ENCODE results near the gene ADCY5.

Gene ADCY5

GRCh38 chr3:123392368-123392767 lies 56.5 kb downstream of the ADCY5 start:
- TF ChIP-seq EZH2 (IDR thresholded peaks at IDR 0.05; ENCODE audit: borderline replicate concordance, low read length) = no peak
- TF ChIP-seq, protein P1, sequence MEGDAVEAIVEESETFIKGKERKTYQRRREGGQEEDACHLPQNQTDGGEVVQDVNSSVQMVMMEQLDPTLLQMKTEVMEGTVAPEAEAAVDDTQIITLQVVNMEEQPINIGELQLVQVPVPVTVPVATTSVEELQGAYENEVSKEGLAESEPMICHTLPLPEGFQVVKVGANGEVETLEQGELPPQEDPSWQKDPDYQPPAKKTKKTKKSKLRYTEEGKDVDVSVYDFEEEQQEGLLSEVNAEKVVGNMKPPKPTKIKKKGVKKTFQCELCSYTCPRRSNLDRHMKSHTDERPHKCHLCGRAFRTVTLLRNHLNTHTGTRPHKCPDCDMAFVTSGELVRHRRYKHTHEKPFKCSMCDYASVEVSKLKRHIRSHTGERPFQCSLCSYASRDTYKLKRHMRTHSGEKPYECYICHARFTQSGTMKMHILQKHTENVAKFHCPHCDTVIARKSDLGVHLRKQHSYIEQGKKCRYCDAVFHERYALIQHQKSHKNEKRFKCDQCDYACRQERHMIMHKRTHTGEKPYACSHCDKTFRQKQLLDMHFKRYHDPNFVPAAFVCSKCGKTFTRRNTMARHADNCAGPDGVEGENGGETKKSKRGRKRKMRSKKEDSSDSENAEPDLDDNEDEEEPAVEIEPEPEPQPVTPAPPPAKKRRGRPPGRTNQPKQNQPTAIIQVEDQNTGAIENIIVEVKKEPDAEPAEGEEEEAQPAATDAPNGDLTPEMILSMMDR (IDR thresholded peaks at IDR 0.05; ENCODE audit: low read length) = no peak
- Histone ChIP-seq H4K20me1 (ENCODE audit: insufficient read depth, low read length) (no peaks in the 10 kb centered on the region), H3K4me2 (ENCODE audit: low read length) (no peak overlapping the region), H3K27me3 (ENCODE audit: insufficient read depth, low read length) (0 out of 2 replicates have a peak, but pooled peaks cover 9% of the 10 kb centered on the region), H3K9me2 (ENCODE audit: low read depth, low read length) (no peaks in the 10 kb centered on the region), H3K9me3 (ENCODE audit: low read length) (no peaks in the 10 kb centered on the region), H3K4me1 (ENCODE audit: insufficient read depth, low read length, severe bottlenecking) (no peaks in the 10 kb centered on the region), H3K27ac (ENCODE audit: low read depth, low read length, poor library complexity, severe bottlenecking) (no peak overlapping the region), H3K9ac (ENCODE audit: low read length) (no peak overlapping the region), H3K79me2 (ENCODE audit: insufficient read depth, low read length) (no peaks in the 10 kb centered on the region), H2AFZ (ENCODE audit: low read length) (no peak overlapping the region), H3K4me3 (ENCODE audit: low read depth, low read length, poor library complexity, severe bottlenecking) (no peak overlapping the region), H3F3A (ENCODE audit: insufficient read depth, low read length) (no peaks in the 10 kb centered on the region), H3K36me3 (ENCODE audit: insufficient read depth, low read length) (no peaks in the 10 kb centered on the region)

DNA sequence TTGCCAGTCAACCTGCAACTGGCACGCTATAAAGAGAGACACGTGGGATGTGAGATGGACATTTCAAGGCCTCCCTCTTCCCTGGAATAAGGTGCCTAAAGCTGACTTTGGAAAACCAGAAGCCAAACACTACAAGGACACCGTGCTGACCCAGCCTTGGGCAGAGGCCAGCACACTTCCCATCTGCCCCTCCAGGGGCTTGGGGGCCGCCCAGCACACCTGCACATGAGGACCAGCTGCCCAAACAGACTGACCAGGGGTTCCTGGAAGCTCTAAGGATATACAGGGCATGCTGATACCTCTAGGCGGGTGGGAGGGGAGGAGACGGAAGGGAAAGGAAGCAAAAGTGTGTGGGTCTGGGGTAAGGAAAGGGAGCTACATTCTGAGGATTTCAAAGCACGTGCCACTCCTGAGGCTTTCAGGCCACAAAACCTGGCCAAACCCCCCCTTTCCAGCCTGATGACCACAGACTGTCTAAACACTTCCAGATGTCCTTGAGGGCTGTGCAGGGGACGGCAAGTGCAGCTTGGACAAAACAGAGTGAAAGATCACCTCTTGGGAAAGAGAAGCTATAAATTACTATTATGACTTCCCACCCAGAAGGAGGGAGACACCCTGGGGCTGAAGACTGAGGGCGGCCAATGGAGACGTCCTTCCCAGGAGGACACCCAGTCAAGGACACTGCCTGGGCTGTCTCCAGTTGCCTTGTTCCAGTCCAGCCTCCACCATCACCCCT lies 57.9 kb downstream of the ADCY5 start:
- H3K79me2 ChIP-seq (ENCODE audit: insufficient read depth, low read length) = no peaks in the 10 kb centered on the region
- no peak overlapping the region for H3K4me3 ChIP-seq (ENCODE audit: low read depth, low read length, poor library complexity, severe bottlenecking)
- no peaks in the 10 kb centered on the region for H3K36me3 ChIP-seq (ENCODE audit: insufficient read depth, low read length)
- no peak overlapping the region for H3K27ac ChIP-seq (ENCODE audit: low read depth, low read length, poor library complexity, severe bottlenecking)
- H3K27me3 ChIP-seq (ENCODE audit: insufficient read depth, low read length) = 0 out of 2 replicates have a peak, but pooled peaks cover 9% of the 10 kb centered on the region
- H3K9me2 ChIP-seq (ENCODE audit: low read depth, low read length) = no peaks in the 10 kb centered on the region
- no peak overlapping the region for H3K4me2 ChIP-seq (ENCODE audit: low read length)
- no peaks in the 10 kb centered on the region for H3K9me3 ChIP-seq (ENCODE audit: low read length)
- no peak overlapping the region for H3K9ac ChIP-seq (ENCODE audit: low read length)
- no peak for TF ChIP-seq EZH2 (IDR thresholded peaks at IDR 0.05; ENCODE audit: borderline replicate concordance, low read length)
- TF ChIP-seq, protein P1 (IDR thresholded peaks at IDR 0.05; ENCODE audit: low read length) = no peak
- no peaks in the 10 kb centered on the region for H3K4me1 ChIP-seq (ENCODE audit: insufficient read depth, low read length, severe bottlenecking)
- no peaks in the 10 kb centered on the region for H4K20me1 ChIP-seq (ENCODE audit: insufficient read depth, low read length)
- no peak overlapping the region for H2AFZ ChIP-seq (ENCODE audit: low read length)
- H3F3A ChIP-seq (ENCODE audit: insufficient read depth, low read length) = no peaks in the 10 kb centered on the region

- H3K79me2 ChIP-seq (ENCODE audit: insufficient read depth, low read length) = no peaks in the 10 kb centered on the region
- TF ChIP-seq, protein P1 (IDR thresholded peaks at IDR 0.05; ENCODE audit: low read length) = no peak
- no peak for TF ChIP-seq EZH2 (IDR thresholded peaks at IDR 0.05; ENCODE audit: borderline replicate concordance, low read length)
- no peaks in the 10 kb centered on the region for H3K9me2 ChIP-seq (ENCODE audit: low read depth, low read length)
- 0 out of 2 replicates have a peak, but pooled peaks cover 9% of the 10 kb centered on the region for H3K27me3 ChIP-seq (ENCODE audit: insufficient read depth, low read length)
- no peaks in the 10 kb centered on the region for H3K9me3 ChIP-seq (ENCODE audit: low read length)
- no peaks in the 10 kb centered on the region for H3K4me1 ChIP-seq (ENCODE audit: insufficient read depth, low read length, severe bottlenecking)
- no peak overlapping the region for H3K27ac ChIP-seq (ENCODE audit: low read depth, low read length, poor library complexity, severe bottlenecking)
- no peak overlapping the region for H3K4me2 ChIP-seq (ENCODE audit: low read length)
- H2AFZ ChIP-seq (ENCODE audit: low read length) = no peak overlapping the region
- H3K9ac ChIP-seq (ENCODE audit: low read length) = no peak overlapping the region
- H3K4me3 ChIP-seq (ENCODE audit: low read depth, low read length, poor library complexity, severe bottlenecking) = no peak overlapping the region
- no peaks in the 10 kb centered on the region for H3F3A ChIP-seq (ENCODE audit: insufficient read depth, low read length)
- H4K20me1 ChIP-seq (ENCODE audit: insufficient read depth, low read length) = no peaks in the 10 kb centered on the region
- H3K36me3 ChIP-seq (ENCODE audit: insufficient read depth, low read length) = no peaks in the 10 kb centered on the region
Measured at GRCh38 chr3:123389628-123389918, 59.3 kb downstream of the ADCY5 start.

All from OCI-LY1 (cell line).